IPS-20b (cell line): ENCODE data around the gene CDH26.
"Not testable (repeated sequence)": the region's sequence is repeated elsewhere in the genome, so short reads cannot be mapped to it uniquely, and the experiment has no call there.

ENCODE experiments used
- H3K27ac ChIP-seq: one replicate; pipeline ENCODE4 v1.5.1; 2013; ENCODE audit warnings: low read length
- H3K27me3 ChIP-seq: 2 replicates; pipeline ENCODE4 v1.6.1; 2013; ENCODE audit warnings: mild to moderate bottlenecking, low read length, inconsistent platforms; ENCODE audit not compliant: insufficient read depth
- H3K36me3 ChIP-seq: 2 replicates; pipeline ENCODE4 v1.6.1; 2013; ENCODE audit warnings: low read depth, mild to moderate bottlenecking, inconsistent platforms, low read length, moderate library complexity; ENCODE audit not compliant: insufficient read depth
- H3K4me1 ChIP-seq: 2 replicates; pipeline ENCODE4 v1.6.1; 2013; ENCODE audit warnings: mild to moderate bottlenecking, control low read depth, inconsistent platforms, low read length, moderate library complexity; ENCODE audit not compliant: insufficient read depth
- H3K4me3 ChIP-seq: 2 replicates; pipeline ENCODE4 v1.5.1; 2013; ENCODE audit warnings: mild to moderate bottlenecking, low read length, inconsistent platforms
- H3K9ac ChIP-seq: 2 replicates; pipeline ENCODE4 v1.6.1; 2013; ENCODE audit warnings: low read depth, mild to moderate bottlenecking, inconsistent platforms, low read length, moderate library complexity
- H3K9me3 ChIP-seq: 2 replicates; pipeline ENCODE4 v1.6.1; 2013; ENCODE audit warnings: mild to moderate bottlenecking, low read depth, low read length, inconsistent platforms; ENCODE audit not compliant: insufficient read depth

The CDH26 gene

DNA sequence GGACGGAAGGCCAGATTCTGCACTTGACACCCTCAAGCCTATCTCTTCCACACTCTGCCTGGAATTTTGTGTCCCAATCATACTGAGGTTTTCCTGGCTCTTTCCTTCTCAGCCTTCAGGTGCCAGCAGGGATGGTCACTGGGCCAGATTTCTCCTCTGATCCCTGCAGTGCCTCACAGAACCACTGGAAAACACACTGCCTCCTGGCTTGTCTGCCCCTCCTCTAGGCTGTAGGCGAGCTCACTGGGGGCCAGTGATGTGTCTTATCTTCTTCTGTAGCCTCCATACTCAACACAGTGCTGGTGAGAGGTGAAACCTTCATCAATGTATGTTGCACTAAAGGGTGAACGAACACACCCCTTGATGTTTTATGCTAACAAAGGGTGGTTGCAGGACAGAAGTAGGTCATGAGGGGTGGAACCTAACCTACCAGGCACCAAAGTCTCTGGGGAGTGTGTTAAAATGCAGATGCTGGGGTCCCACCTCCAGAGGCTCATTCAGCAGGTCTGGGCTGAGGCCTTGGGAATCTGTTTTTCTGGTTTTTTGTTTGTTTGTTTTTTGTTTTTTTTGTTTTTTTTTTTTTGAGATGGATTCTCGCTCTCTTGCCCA is 80.3 kb downstream of the CDH26 start:
- Histone ChIP-seq H3K27me3 (no peaks in the 10 kb centered on the region), H3K36me3 (no peaks in the 10 kb centered on the region), H3K4me3 (no peak overlapping the region), H3K27ac (no peak overlapping the region), H3K9ac (no peak overlapping the region), H3K4me1 (no peaks in the 10 kb centered on the region; the same call in 1 of the 2 replicates), H3K9me3 (no peaks in the 10 kb centered on the region)

DNA sequence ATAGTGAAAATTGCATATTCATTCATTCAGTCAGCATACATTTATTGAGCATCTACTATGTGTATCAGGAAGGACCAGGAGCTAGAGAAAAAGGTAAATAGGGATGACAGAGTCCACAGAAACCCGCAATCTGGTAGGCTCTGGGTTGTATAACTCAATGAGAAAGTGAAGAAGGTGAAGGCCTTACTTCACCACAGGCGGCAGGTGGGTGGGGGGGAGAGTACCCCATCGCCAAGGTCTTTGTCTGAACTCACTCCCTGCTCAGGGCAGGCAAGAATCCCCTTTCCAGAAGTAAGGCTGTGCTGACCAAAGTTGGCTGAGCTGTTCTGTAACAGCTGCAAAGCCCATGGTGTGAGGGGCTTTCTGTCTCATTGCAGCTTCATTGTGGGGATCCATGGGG is 81.3 kb downstream of the CDH26 start:
- H3K4me1 ChIP-seq: no peaks in the 10 kb centered on the region; the same call in 1 of the 2 replicates
- H3K27me3 ChIP-seq: no peaks in the 10 kb centered on the region
- no peak overlapping the region for H3K27ac ChIP-seq
- no peak overlapping the region for H3K9ac ChIP-seq
- H3K36me3 ChIP-seq: no peaks in the 10 kb centered on the region
- no peaks in the 10 kb centered on the region for H3K9me3 ChIP-seq
- no peak overlapping the region for H3K4me3 ChIP-seq

- H3K27ac ChIP-seq: no peak overlapping the region
Observed at GRCh38 chr20:60040471-60041162, 82.4 kb downstream of the CDH26 start.

DNA sequence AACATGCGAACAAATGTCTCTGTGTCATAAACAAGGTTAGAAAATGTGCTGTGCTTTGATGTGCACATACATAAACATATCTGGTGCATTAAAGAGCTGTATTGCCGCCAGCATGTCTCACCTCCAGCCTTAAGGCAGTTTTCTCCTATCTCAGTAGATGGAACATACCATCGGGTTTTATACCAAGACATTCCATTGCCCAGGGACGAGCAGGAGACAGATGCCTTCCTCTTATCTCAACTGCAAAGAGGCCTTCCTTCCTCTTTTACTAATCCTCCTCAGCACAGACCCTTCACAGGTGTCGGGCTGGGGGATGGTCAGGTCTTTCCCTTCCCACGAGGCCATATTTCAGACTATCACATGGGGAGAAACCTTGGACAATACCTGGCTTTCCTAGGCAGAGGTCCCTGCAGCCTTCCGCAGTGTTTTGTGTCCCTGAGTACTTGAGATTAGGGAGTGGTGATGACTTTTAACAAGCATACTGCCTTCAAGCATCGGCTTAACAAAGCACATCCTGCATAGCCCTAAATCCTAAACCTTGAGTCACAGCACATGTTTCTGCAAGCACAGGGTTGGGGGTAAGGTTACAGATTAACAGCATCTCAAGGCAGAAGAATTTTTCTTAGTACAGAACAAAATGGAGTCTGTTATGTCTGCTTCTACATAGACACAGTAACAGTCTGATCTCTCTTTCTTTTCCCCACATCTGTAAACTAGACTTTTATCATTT is 83.4 kb downstream of the CDH26 start:
- not testable (repeated sequence) for H3K9me3 ChIP-seq, H3K27me3 ChIP-seq, H3K27ac ChIP-seq, H3K36me3 ChIP-seq, H3K4me1 ChIP-seq, H3K9ac ChIP-seq, H3K4me3 ChIP-seq

More at GRCh38 chr20:60040471-60041162, 82.4 kb downstream of the CDH26 start:
- no peaks in the 10 kb centered on the region for H3K9me3 ChIP-seq
- H3K4me3 ChIP-seq: no peak overlapping the region
- H3K27me3 ChIP-seq: no peaks in the 10 kb centered on the region
- H3K36me3 ChIP-seq: no peaks in the 10 kb centered on the region
- no peak overlapping the region for H3K9ac ChIP-seq
- no peaks in the 10 kb centered on the region; the same call in 1 of the 2 replicates for H3K4me1 ChIP-seq

- Histone ChIP-seq H3K27ac (no peak overlapping the region), H3K9ac (no peak overlapping the region), H3K27me3 (no peaks in the 10 kb centered on the region), H3K9me3 (no peaks in the 10 kb centered on the region), H3K4me1 (no peaks in the 10 kb centered on the region; the same call in 1 of the 2 replicates), H3K4me3 (no peak overlapping the region), H3K36me3 (no peaks in the 10 kb centered on the region)
Observed at GRCh38 chr20:60043435-60043834, 85.2 kb downstream of the CDH26 start.

GRCh38 chr20:60046011-60046413 is 87.8 kb downstream of the CDH26 start:
- no peak overlapping the region for H3K9ac ChIP-seq
- H3K4me3 ChIP-seq: no peak overlapping the region
- H3K27ac ChIP-seq: no peak overlapping the region
- no peaks in the 10 kb centered on the region for H3K36me3 ChIP-seq
- H3K27me3 ChIP-seq: no peaks in the 10 kb centered on the region
- H3K4me1 ChIP-seq: no peaks in the 10 kb centered on the region
- H3K9me3 ChIP-seq: no peaks in the 10 kb centered on the region

DNA sequence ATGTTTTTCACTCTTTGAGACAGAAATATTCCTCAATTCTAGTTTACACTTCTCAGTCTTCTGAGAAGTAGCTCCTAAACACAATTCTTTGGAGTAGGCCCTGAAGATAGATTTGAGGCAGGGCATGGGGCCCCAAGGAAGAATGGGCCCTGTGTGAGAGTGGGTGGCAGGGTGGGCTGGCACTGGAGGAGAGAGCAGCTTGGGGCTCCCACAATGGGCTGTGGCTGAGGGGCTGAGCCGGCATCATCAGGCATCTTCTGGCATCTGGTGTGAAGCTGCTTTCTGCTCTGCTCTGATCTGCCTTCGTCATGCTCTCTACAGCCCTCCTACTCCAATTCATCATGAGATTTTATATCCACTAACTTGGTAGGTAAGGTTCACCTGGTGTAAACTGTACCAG is 88.2 kb downstream of the CDH26 start:
- no peaks in the 10 kb centered on the region for H3K4me1 ChIP-seq
- no peaks in the 10 kb centered on the region for H3K36me3 ChIP-seq
- H3K9me3 ChIP-seq: no peaks in the 10 kb centered on the region
- no peak overlapping the region for H3K27ac ChIP-seq
- no peak overlapping the region for H3K4me3 ChIP-seq
- no peaks in the 10 kb centered on the region for H3K27me3 ChIP-seq
- H3K9ac ChIP-seq: no peak overlapping the region

GRCh38 chr20:60046860-60047259 is 88.6 kb downstream of the CDH26 start:
- Histone ChIP-seq H3K27ac (no peak overlapping the region), H3K36me3 (no peaks in the 10 kb centered on the region), H3K9ac (no peak overlapping the region), H3K4me1 (no peaks in the 10 kb centered on the region), H3K4me3 (no peak overlapping the region), H3K9me3 (no peaks in the 10 kb centered on the region), H3K27me3 (no peaks in the 10 kb centered on the region)

GRCh38 chr20:60048634-60049521 is 90.7 kb downstream of the CDH26 start:
- no peaks in the 10 kb centered on the region for H3K9me3 ChIP-seq
- H3K4me3 ChIP-seq: no peak overlapping the region
- H3K36me3 ChIP-seq: no peaks in the 10 kb centered on the region
- no peak overlapping the region for H3K27ac ChIP-seq
- H3K27me3 ChIP-seq: peaks cover 3% of the 10 kb centered on the region; the same call in 1 of the 2 replicates
- no peaks in the 10 kb centered on the region for H3K4me1 ChIP-seq
- no peak overlapping the region for H3K9ac ChIP-seq

GRCh38 chr20:60049601-60050000 is 91.4 kb downstream of the CDH26 start:
- Histone ChIP-seq H3K27me3 (peaks cover 3% of the 10 kb centered on the region; the same call in 1 of the 2 replicates), H3K9me3 (no peaks in the 10 kb centered on the region), H3K4me1 (no peaks in the 10 kb centered on the region), H3K27ac (no peak overlapping the region), H3K4me3 (no peak overlapping the region), H3K9ac (no peak overlapping the region), H3K36me3 (no peaks in the 10 kb centered on the region)

DNA sequence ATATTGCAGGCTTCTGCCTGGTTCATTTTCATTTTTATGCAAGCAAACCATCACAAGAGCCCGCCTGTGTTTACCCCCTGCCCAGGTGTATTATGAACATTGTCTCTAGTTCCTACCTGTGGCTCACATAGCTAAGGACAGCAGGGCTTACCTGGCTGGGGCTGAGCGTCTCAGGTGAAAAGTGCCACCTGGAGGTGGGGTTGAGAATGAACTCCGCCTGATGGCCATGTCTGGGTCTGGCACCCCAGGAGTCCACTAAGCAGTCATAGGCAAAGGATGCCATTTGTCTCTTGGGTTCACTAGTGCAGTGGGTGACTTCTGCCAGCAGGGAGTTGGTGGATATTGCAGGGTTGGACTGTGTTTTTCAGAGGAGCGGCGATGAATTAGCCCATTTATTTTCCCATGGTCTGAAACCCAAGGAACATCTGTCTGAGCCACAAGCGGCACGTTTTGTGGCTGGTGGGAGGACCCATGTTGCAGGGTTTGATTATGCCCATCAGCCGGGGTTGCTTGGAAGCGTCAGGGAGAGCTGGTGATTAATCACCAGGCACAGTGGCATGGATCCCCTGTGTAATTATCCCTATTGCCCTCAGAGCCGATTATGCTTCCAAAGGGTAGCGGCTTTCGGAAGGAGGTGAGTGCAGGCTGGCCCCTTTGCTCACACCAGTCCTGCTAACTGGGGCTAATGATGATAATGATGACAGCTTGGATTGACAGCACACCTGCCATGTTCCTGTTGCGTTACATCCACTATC is 92.1 kb downstream of the CDH26 start:
- Histone ChIP-seq H3K27ac (no peak overlapping the region), H3K36me3 (no peaks in the 10 kb centered on the region), H3K4me3 (no peak overlapping the region), H3K27me3 (peaks cover 3% of the 10 kb centered on the region; the same call in 1 of the 2 replicates), H3K9ac (no peak overlapping the region), H3K4me1 (no peaks in the 10 kb centered on the region), H3K9me3 (no peaks in the 10 kb centered on the region)
